HG03342 (cell line): ENCODE data around the gene SIK2.

ENCODE experiments used
- ATAC-seq: cut with Tn5 transposase; IDR thresholded peaks from one replicate; pipeline ENCODE4 v1.9.1; 2021; ENCODE audit warnings: mild to moderate bottlenecking, moderate library complexity; ENCODE audit not compliant: unreplicated experiment

Gene SIK2

GRCh38 chr11:111778047-111778558 is 175.9 kb downstream of the SIK2 start:
- ATAC-seq, result no peak

DNA sequence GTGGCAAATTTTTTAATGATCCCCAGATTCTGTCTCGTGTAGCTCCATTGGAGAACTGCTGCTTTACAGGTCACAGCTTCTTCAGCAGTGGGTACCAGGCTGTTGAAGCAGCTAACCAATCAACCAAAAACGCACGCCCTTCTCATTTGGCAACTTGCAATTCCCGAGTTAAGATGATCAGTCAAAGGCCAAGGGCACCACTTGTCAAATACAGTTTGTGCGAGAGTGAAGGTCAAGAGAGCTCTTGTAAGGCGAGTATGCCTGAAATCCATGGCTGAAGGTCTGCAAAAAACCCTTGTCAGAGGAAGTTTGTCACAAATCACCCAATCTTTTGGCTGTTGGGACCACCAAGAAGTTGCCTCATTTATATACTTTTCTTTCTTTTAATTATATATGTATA is 176.9 kb downstream of the SIK2 start:
- ATAC-seq, result no peak
